Esophagus (tissue), 2 donors: Measurements from ENCODE around the gene WWC1. TPM values are rescaled to one million over a fixed set of nuclear protein-coding genes. Genes with fewer than 3 reads are reported as not detected.
"Not testable (repeated sequence)": the region's sequence is repeated elsewhere in the genome, so short reads cannot be mapped to it uniquely, and the experiment has no call there.

Experiments used
- H3K27ac ChIP-seq, 2 donors: one replicate each; pipeline ENCODE4 v1.5.1; 2013; ENCODE audit warnings: low read depth in 2 of 2, mild to moderate bottlenecking in 2 of 2, inconsistent platforms in 1 of 2, low read length in 1 of 2, moderate library complexity in 1 of 2
- H3K27me3 ChIP-seq, 2 donors: one replicate each; pipeline ENCODE4 v1.6.1; 2013; ENCODE audit warnings: low read length in 2 of 2, control low read depth in 1 of 2, mild to moderate bottlenecking in 1 of 2; ENCODE audit not compliant: insufficient read depth in 2 of 2, control insufficient read depth in 1 of 2
- H3K36me3 ChIP-seq, 2 donors: one replicate each; pipeline ENCODE4 v1.6.1; 2013; ENCODE audit warnings: low read length in 1 of 2; ENCODE audit not compliant: control insufficient read depth in 2 of 2, insufficient read depth in 2 of 2
- H3K4me1 ChIP-seq, 2 donors: one replicate each; pipeline ENCODE4 v1.6.1; 2013; ENCODE audit warnings: low read length in 1 of 2; ENCODE audit not compliant: control insufficient read depth in 2 of 2, insufficient read depth in 2 of 2
- H3K4me3 ChIP-seq, 2 donors: one replicate each; pipeline ENCODE4 v1.5.1; 2013; ENCODE audit warnings: low read length in 2 of 2, mild to moderate bottlenecking in 2 of 2, low read depth in 1 of 2, moderate library complexity in 1 of 2
- H3K9me3 ChIP-seq, 2 donors: one replicate each; pipeline ENCODE4 v1.6.1; 2013; ENCODE audit warnings: mild to moderate bottlenecking in 2 of 2, low read depth in 1 of 2, low read length in 1 of 2, moderate library complexity in 1 of 2; ENCODE audit not compliant: control insufficient read depth in 2 of 2, insufficient read depth in 1 of 2
- WGBS, 2 donors: extraction: QIAGEN DNeasy Blood & Tissue Kit; methylation state at CpG; one replicate each; pipeline ENCODE4 v1.1.7; 2013; 5-methylcytosine and 5-hydroxymethylcytosine counted together
- polyA plus RNA-seq, 2 donors: library from polyadenylated mRNA; stranded (reverse); fragments of 200-250 nt; gene quantifications; one replicate each; pipeline ENCODE4 v1.2.3, GENCODE V29; 2013
- donor health status: healthy with polysubstance abuse.
- donor health status: Bipolar disorder and iron deficiency.

WWC1 gene
- polyA plus RNA-seq, 2 donors: 21.7 to 55.2 TPM

DNA sequence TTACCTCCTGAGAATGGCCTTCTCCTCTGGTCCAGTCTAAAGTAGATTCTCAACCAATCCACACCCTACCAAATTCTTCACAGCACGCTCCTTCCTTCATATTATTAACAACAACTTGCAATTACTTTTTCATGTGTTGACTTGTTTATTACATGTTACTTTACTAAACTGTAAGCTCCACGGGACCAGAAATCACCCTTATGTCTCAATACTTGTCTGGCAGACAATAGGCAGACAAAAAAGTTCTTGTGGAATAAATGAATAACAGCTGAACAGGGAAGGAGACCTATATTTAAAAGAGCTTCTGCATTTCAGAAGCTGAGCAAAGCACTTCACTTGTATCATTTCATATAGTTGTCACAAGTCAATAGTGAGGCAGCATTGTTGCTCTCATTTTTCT, 5.7 kb upstream of the WWC1 start:
- Histone ChIP-seq H3K9me3 (peaks cover 0 to 3% of the 10 kb centered on the region in 2 donors), H3K36me3 (no peaks in the 10 kb centered on the region), H3K4me1 (peaks cover 0 to 2% of the 10 kb centered on the region in 2 donors), H3K27ac (no peak overlapping the region), H3K27me3 (no peaks in the 10 kb centered on the region), H3K4me3 (no peak overlapping the region)
- 58 to 70% methylated on average over 2 of the region's 2 CpGs for WGBS, 2 donors

DNA sequence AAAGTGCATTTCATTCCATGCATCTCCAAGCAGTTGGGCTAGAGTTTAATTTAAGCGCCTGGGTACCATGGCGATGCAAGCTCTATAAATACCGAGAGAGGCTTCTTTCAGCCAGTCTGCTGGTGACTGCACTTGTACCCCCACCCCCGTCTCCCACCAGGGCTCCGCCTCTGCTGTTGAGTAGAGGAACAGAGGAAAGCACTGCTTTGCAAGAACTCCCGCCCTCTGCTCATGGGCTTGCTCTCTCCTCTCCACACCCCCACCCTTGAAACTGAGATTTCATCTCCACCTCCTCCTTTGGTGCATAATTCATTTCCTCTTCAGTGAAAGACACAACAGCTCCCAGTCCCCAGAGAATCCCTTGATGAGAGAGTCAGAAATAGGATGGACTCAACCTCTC, 5.1 kb upstream of the WWC1 start:
- Histone ChIP-seq H3K27me3 (no peaks in the 10 kb centered on the region), H3K4me1 (peaks cover 0 to 2% of the 10 kb centered on the region in 2 donors), H3K36me3 (no peaks in the 10 kb centered on the region), H3K4me3 (no peak overlapping the region), H3K9me3 (peaks cover 0 to 3% of the 10 kb centered on the region in 2 donors), H3K27ac (no peak overlapping the region)
- WGBS, 2 donors: 47 to 65% methylated on average over 6 of the region's 6 CpGs

- not testable (repeated sequence) for H3K9me3 ChIP-seq
- 94 to 100% methylated on average over 5 of the region's 5 CpGs for WGBS, 2 donors
Measured at GRCh38 chr5:168286863-168287262, 4.6 kb upstream of the WWC1 start.

GRCh38 chr5:168287362-168287761, 4.1 kb upstream of the WWC1 start:
- H3K4me3 ChIP-seq: no peak overlapping the region
- peaks cover 0 to 3% of the 10 kb centered on the region in 2 donors for H3K9me3 ChIP-seq
- H3K4me1 ChIP-seq: peaks cover 1 to 2% of the 10 kb centered on the region in 2 donors
- no peaks in the 10 kb centered on the region for H3K27me3 ChIP-seq
- WGBS, 2 donors: 88 to 90% methylated on average over 4 of the region's 4 CpGs
- H3K36me3 ChIP-seq: no peaks in the 10 kb centered on the region
- no peak overlapping the region for H3K27ac ChIP-seq

More at GRCh38 chr5:168286863-168287262, 4.6 kb upstream of the WWC1 start:
- H3K27me3 ChIP-seq, H3K36me3 ChIP-seq, H3K4me1 ChIP-seq, H3K4me3 ChIP-seq, H3K27ac ChIP-seq: not testable (repeated sequence)

GRCh38 chr5:168288349-168289245, 2.8 kb upstream of the WWC1 start:
- Histone ChIP-seq H3K36me3 (no peaks in the 10 kb centered on the region), H3K4me3 (peak overlapping the region; percentile 33 to 50), H3K4me1 (peaks cover 3 to 6% of the 10 kb centered on the region in 2 donors), H3K27ac (peak overlapping the region; percentile 75 to 88), H3K9me3 (peaks cover 0 to 3% of the 10 kb centered on the region in 2 donors), H3K27me3 (no peaks in the 10 kb centered on the region)
- WGBS, 2 donors: 42 to 45% methylated on average over 22 of the region's 22 CpGs

GRCh38 chr5:168290902-168291341, 523 bp upstream of the WWC1 start:
- Histone ChIP-seq H3K4me1 (peaks cover 3 to 6% of the 10 kb centered on the region in 2 donors), H3K4me3 (peak overlapping the region; percentile 65 to 84), H3K36me3 (no peaks in the 10 kb centered on the region), H3K27me3 (no peaks in the 10 kb centered on the region), H3K9me3 (no peaks in the 10 kb centered on the region), H3K27ac (peak overlapping the region; percentile 53 to 76)
- 10 to 13% methylated on average over 6 of the region's 6 CpGs for WGBS, 2 donors

- Histone ChIP-seq H3K27me3 (no peaks in the 10 kb centered on the region), H3K4me1 (peaks cover 3 to 6% of the 10 kb centered on the region in 2 donors), H3K36me3 (no peaks in the 10 kb centered on the region), H3K4me3 (peak overlapping the region; percentile 65 to 84), H3K27ac (peak overlapping the region in 1 of 2 donors; percentile 18), H3K9me3 (no peaks in the 10 kb centered on the region)
- WGBS, 2 donors: 3 to 4% methylated on average over 52 to 64 of the region's 64 CpGs
Measured at GRCh38 chr5:168291964-168292785, 730 bp downstream of the WWC1 start.

DNA sequence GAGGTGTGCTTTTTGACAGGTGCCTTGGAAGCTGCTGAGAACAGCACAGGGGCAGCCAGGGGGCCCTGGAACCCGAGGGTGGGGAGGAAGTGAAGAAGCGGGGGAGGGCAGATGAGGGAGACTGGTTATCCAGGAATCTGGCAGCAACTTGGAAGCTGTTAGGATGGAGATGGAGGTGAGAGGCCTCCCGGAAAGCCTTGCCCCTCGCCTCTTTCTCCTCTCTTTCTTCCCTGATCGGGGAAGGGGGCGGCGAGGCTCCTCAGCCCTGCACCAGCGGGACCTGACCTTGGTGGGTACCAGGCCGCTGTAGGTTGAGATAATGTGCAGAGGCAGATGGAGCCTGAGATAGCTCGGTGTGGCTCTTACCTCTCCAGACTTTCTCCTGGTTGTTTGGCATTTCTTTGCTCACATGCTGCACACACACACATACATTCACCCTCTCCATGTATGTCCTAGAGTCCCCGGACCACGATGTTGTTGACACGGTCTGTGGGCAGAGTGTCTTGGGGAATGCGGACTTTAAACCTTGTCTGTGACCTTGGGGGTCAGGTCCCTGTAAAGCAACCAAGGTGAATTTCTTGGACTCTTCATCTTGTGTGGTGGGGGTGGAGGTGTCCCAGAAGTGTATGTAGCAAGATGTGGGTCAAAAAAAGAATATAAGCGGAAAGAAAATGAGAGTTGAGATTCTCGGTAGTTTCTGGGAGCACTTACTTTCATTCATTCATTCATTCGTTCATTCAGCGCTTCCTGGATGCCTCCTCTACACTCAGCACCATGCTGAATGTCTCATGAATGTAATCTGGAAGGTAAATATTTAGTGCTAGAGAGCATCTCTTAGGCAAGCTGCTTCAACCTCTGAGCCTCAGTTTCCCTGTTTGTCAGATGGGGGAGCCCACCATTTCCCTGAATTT, 1.6 kb downstream of the WWC1 start:
- Histone ChIP-seq H3K4me1 (peaks cover 3 to 5% of the 10 kb centered on the region in 2 donors), H3K9me3 (no peaks in the 10 kb centered on the region), H3K27me3 (no peaks in the 10 kb centered on the region), H3K4me3 (peak overlapping the region; percentile 65 to 84), H3K36me3 (no peaks in the 10 kb centered on the region), H3K27ac (no peak overlapping the region)
- 58 to 73% methylated on average over 18 of the region's 18 CpGs for WGBS, 2 donors
